Vagina (tissue), 2 donors: ENCODE data around the gene MAPK12.

Experiments
- POLR2A ChIP-seq, 2 donors: fragments of 450-650 bp; IDR thresholded peaks; one replicate each; pipeline ENCODE4 v1.6.1; 2017; ENCODE audit warnings: antibody characterized with exemption in 2 of 2, mild to moderate bottlenecking in 2 of 2, moderate library complexity in 2 of 2
- TF ChIP-seq, protein P1 (sequence below), 3 experiments: fragments of 450-650 bp in 2 of 3; fragments of 200-600 bp in 1 of 3; sonication (generic) in 1 of 3; IDR thresholded peaks; one replicate each; pipeline ENCODE4 v1.5.1; 2017 to 2019; ENCODE audit warnings: antibody characterized with exemption in 3 of 3, mild to moderate bottlenecking in 2 of 3, moderate library complexity in 2 of 3

- TF ChIP-seq, protein P1, sequence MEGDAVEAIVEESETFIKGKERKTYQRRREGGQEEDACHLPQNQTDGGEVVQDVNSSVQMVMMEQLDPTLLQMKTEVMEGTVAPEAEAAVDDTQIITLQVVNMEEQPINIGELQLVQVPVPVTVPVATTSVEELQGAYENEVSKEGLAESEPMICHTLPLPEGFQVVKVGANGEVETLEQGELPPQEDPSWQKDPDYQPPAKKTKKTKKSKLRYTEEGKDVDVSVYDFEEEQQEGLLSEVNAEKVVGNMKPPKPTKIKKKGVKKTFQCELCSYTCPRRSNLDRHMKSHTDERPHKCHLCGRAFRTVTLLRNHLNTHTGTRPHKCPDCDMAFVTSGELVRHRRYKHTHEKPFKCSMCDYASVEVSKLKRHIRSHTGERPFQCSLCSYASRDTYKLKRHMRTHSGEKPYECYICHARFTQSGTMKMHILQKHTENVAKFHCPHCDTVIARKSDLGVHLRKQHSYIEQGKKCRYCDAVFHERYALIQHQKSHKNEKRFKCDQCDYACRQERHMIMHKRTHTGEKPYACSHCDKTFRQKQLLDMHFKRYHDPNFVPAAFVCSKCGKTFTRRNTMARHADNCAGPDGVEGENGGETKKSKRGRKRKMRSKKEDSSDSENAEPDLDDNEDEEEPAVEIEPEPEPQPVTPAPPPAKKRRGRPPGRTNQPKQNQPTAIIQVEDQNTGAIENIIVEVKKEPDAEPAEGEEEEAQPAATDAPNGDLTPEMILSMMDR (IDR thresholded peaks at IDR 0.05), result no peak
- no peak for TF ChIP-seq POLR2A (IDR thresholded peaks at IDR 0.05)
These were observed 48.1 kb upstream of the MAPK12 start for GRCh38 chr22:50309601-50309991.
